Measurements from ENCODE around the gene CACNA1I. TPM values are rescaled to one million over a fixed set of nuclear protein-coding genes. Genes with fewer than 3 reads are reported as not detected.

Gene CACNA1I
- total RNA-seq, 1 experiment from 2014 or later, result 0.02 TPM

GRCh38 chr22:39580795-39581194 is 10.2 kb downstream of the CACNA1I start:
- DNase-seq (ENCODE audit: unreplicated experiment), result no peak
- BruUV-seq (replicated peaks), result no TSS peak
- intact Hi-C loops (cut with micrococcal nuclease), result no loop called here
- H3K4me1 Mint-ChIP-seq (ENCODE audit: insufficient read depth, unreplicated experiment), result no peaks in the 10 kb centered on the region
- H3K27ac Mint-ChIP-seq (ENCODE audit: low read depth, unreplicated experiment), result no peak overlapping the region
- no peak for TF ChIP-seq CTCF (IDR thresholded peaks at IDR 0.05; ENCODE audit: unreplicated experiment)
- CTCF ChIA-PET, result no interaction called here
- no peaks in the 10 kb centered on the region for H3K36me3 Mint-ChIP-seq (ENCODE audit: insufficient read depth, unreplicated experiment)
- POLR2A ChIA-PET, result no interaction called here
- H3K27me3 Mint-ChIP-seq (ENCODE audit: insufficient read depth, unreplicated experiment), result peaks cover 78% of the 10 kb centered on the region
- no peak overlapping the region for H3K4me3 Mint-ChIP-seq (ENCODE audit: unreplicated experiment)
- H3K9me3 Mint-ChIP-seq (ENCODE audit: unreplicated experiment), result peaks cover 15% of the 10 kb centered on the region

GRCh38 chr22:39581303-39581702 is 10.8 kb downstream of the CACNA1I start:
- Mint-ChIP-seq H3K4me1 (ENCODE audit: insufficient read depth, unreplicated experiment) (no peaks in the 10 kb centered on the region), H3K4me3 (ENCODE audit: unreplicated experiment) (no peak overlapping the region), H3K27me3 (ENCODE audit: insufficient read depth, unreplicated experiment) (peaks cover 78% of the 10 kb centered on the region), H3K36me3 (ENCODE audit: insufficient read depth, unreplicated experiment) (no peaks in the 10 kb centered on the region), H3K27ac (ENCODE audit: low read depth, unreplicated experiment) (no peak overlapping the region), H3K9me3 (ENCODE audit: unreplicated experiment) (peaks cover 15% of the 10 kb centered on the region)
- TF ChIP-seq CTCF (IDR thresholded peaks at IDR 0.05; ENCODE audit: unreplicated experiment), result no peak
- no peak for DNase-seq (ENCODE audit: unreplicated experiment)
- POLR2A ChIA-PET, result no interaction called here
- CTCF ChIA-PET, result no interaction called here
- BruUV-seq (replicated peaks), result no TSS peak
- intact Hi-C loops (cut with micrococcal nuclease), result no loop called here

- Mint-ChIP-seq H3K4me1 (ENCODE audit: insufficient read depth, unreplicated experiment) (no peaks in the 10 kb centered on the region), H3K36me3 (ENCODE audit: insufficient read depth, unreplicated experiment) (no peaks in the 10 kb centered on the region), H3K9me3 (ENCODE audit: unreplicated experiment) (peaks cover 15% of the 10 kb centered on the region), H3K27me3 (ENCODE audit: insufficient read depth, unreplicated experiment) (peaks cover 67% of the 10 kb centered on the region), H3K4me3 (ENCODE audit: unreplicated experiment) (no peak overlapping the region), H3K27ac (ENCODE audit: low read depth, unreplicated experiment) (no peak overlapping the region)
- CTCF ChIA-PET, result no interaction called here
- intact Hi-C loops (cut with micrococcal nuclease), result no loop called here
- no TSS peak for BruUV-seq (replicated peaks)
- POLR2A ChIA-PET, result no interaction called here
- no peak for DNase-seq (ENCODE audit: unreplicated experiment)
- TF ChIP-seq CTCF (IDR thresholded peaks at IDR 0.05; ENCODE audit: unreplicated experiment), result no peak
These were observed 12.6 kb downstream of the CACNA1I start for GRCh38 chr22:39583066-39583667.

- H3K36me3 Mint-ChIP-seq (ENCODE audit: insufficient read depth, unreplicated experiment), result no peaks in the 10 kb centered on the region
- no peak overlapping the region for H3K4me3 Mint-ChIP-seq (ENCODE audit: unreplicated experiment)
- no peaks in the 10 kb centered on the region for H3K9me3 Mint-ChIP-seq (ENCODE audit: unreplicated experiment)
- H3K4me1 Mint-ChIP-seq (ENCODE audit: insufficient read depth, unreplicated experiment), result peaks cover 14% of the 10 kb centered on the region
- no peak for DNase-seq (ENCODE audit: unreplicated experiment)
- intact Hi-C loops (cut with micrococcal nuclease), result no loop called here
- no peak overlapping the region for H3K27ac Mint-ChIP-seq (ENCODE audit: low read depth, unreplicated experiment)
- BruUV-seq (replicated peaks), result no TSS peak
- CTCF ChIA-PET, result interaction anchor here (0.6 kb wide), 1 partner anchor 411 kb away, joined by 3 read pairs; no protein-coding TSS in a partner anchor
- TF ChIP-seq CTCF (IDR thresholded peaks at IDR 0.05; ENCODE audit: unreplicated experiment), result no peak
- H3K27me3 Mint-ChIP-seq (ENCODE audit: insufficient read depth, unreplicated experiment), result no peaks in the 10 kb centered on the region
- POLR2A ChIA-PET, result no interaction called here
These were observed 19.3 kb downstream of the CACNA1I start for GRCh38 chr22:39589875-39590274.

Measured in MCF 10A (cell line).